HUES64 (cell line): ENCODE measurements around the gene BAZ1B.
"Not testable (repeated sequence)": the region's sequence is repeated elsewhere in the genome, so short reads cannot be mapped to it uniquely, and the experiment has no call there.

Experiments used
- H3K27ac ChIP-seq: 2 replicates; pipeline ENCODE4 v1.7.0; 2013; ENCODE audit warnings: low read depth, low read length, inconsistent platforms
- H3K27me3 ChIP-seq: 2 replicates; pipeline ENCODE4 v1.6.1; 2013; ENCODE audit warnings: mild to moderate bottlenecking, low read length; ENCODE audit not compliant: insufficient read depth
- H3K36me3 ChIP-seq: 2 replicates; pipeline ENCODE4 v1.6.1; 2013; ENCODE audit warnings: mild to moderate bottlenecking, low read length; ENCODE audit not compliant: insufficient read depth
- H3K4me1 ChIP-seq: 2 replicates; pipeline ENCODE4 v1.6.1; 2013; ENCODE audit warnings: mild to moderate bottlenecking, low read length, moderate library complexity; ENCODE audit not compliant: insufficient read depth
- H3K4me3 ChIP-seq: 2 replicates; pipeline ENCODE4 v1.5.1; 2013; ENCODE audit warnings: mild to moderate bottlenecking, low read length, moderate library complexity
- H3K9ac ChIP-seq: 2 replicates; pipeline ENCODE4 v1.6.1; 2013; ENCODE audit warnings: mild to moderate bottlenecking, low read depth, low read length
- H3K9me3 ChIP-seq: 2 replicates; pipeline ENCODE4 v1.6.1; 2013; ENCODE audit warnings: low read depth, low read length; ENCODE audit not compliant: insufficient read depth
- WGBS: fragments of 150-250, 120-280 bp; methylation state at CpG from one replicate; pipeline ENCODE4 v1.1.7; 2013; ENCODE audit warnings: missing lambda C conversion rate; 5-methylcytosine and 5-hydroxymethylcytosine counted together

BAZ1B gene

GRCh38 chr7:73495507-73495906 is 26.6 kb downstream of the BAZ1B start:
- H3K9me3 ChIP-seq, H3K27me3 ChIP-seq, H3K4me3 ChIP-seq, H3K9ac ChIP-seq, H3K27ac ChIP-seq, H3K4me1 ChIP-seq: not testable (repeated sequence)
- H3K36me3 ChIP-seq: peaks cover 97% of the 10 kb centered on the region
- 91% methylated on average over 2 of the region's 2 CpGs for WGBS

- Histone ChIP-seq H3K27me3 (no peaks in the 10 kb centered on the region), H3K4me1 (no peaks in the 10 kb centered on the region), H3K36me3 (peaks cover 96% of the 10 kb centered on the region), H3K27ac (no peak overlapping the region), H3K4me3 (no peak overlapping the region), H3K9me3 (no peaks in the 10 kb centered on the region), H3K9ac (no peak overlapping the region)
Measured at GRCh38 chr7:73489976-73490375, 32.1 kb downstream of the BAZ1B start.

- no peaks in the 10 kb centered on the region for H3K9me3 ChIP-seq
- no peaks in the 10 kb centered on the region for H3K27me3 ChIP-seq
- peaks cover 8% of the 10 kb centered on the region for H3K4me1 ChIP-seq
- H3K4me3 ChIP-seq: no peak overlapping the region
- peaks cover 94% of the 10 kb centered on the region for H3K36me3 ChIP-seq
- H3K9ac ChIP-seq: no peak overlapping the region
- 100% methylated on average over 1 of the region's 1 CpG for WGBS
- no peak overlapping the region for H3K27ac ChIP-seq
Measured at GRCh38 chr7:73487486-73487885, 34.6 kb downstream of the BAZ1B start.

GRCh38 chr7:73483171-73483570 is 38.9 kb downstream of the BAZ1B start:
- H3K4me1 ChIP-seq: peaks cover 10% of the 10 kb centered on the region
- no CpG with 5 or more reads among the region's 1 CpG for WGBS
- H3K27me3 ChIP-seq: no peaks in the 10 kb centered on the region
- H3K36me3 ChIP-seq: peaks cover 91% of the 10 kb centered on the region
- H3K9ac ChIP-seq: no peak overlapping the region
- H3K27ac ChIP-seq: no peak overlapping the region
- H3K9me3 ChIP-seq: no peaks in the 10 kb centered on the region
- no peak overlapping the region for H3K4me3 ChIP-seq

- no peak overlapping the region for H3K27ac ChIP-seq
Measured at GRCh38 chr7:73482746-73483145, 39.3 kb downstream of the BAZ1B start.

GRCh38 chr7:73481521-73481920 is 40.6 kb downstream of the BAZ1B start:
- not testable (repeated sequence) for H3K27ac ChIP-seq, H3K4me3 ChIP-seq, H3K9me3 ChIP-seq, H3K4me1 ChIP-seq, H3K27me3 ChIP-seq, H3K9ac ChIP-seq
- 97% methylated on average over 12 of the region's 12 CpGs for WGBS
- H3K36me3 ChIP-seq: peaks cover 91% of the 10 kb centered on the region

More at GRCh38 chr7:73482746-73483145, 39.3 kb downstream of the BAZ1B start:
- Histone ChIP-seq H3K9me3 (no peaks in the 10 kb centered on the region), H3K4me3 (no peak overlapping the region), H3K9ac (no peak overlapping the region), H3K27me3 (no peaks in the 10 kb centered on the region), H3K4me1 (peaks cover 10% of the 10 kb centered on the region), H3K36me3 (peaks cover 91% of the 10 kb centered on the region)
- WGBS: 77% methylated on average over 5 of the region's 5 CpGs

GRCh38 chr7:73478549-73478948 is 43.5 kb downstream of the BAZ1B start:
- no peak overlapping the region for H3K4me3 ChIP-seq
- no peaks in the 10 kb centered on the region for H3K27me3 ChIP-seq
- H3K36me3 ChIP-seq: peaks cover 94% of the 10 kb centered on the region
- peaks cover 10% of the 10 kb centered on the region for H3K4me1 ChIP-seq
- H3K9me3 ChIP-seq: no peaks in the 10 kb centered on the region
- no peak overlapping the region for H3K9ac ChIP-seq
- H3K27ac ChIP-seq: no peak overlapping the region

- Histone ChIP-seq H3K9ac (no peak overlapping the region), H3K27me3 (no peaks in the 10 kb centered on the region), H3K4me3 (no peak overlapping the region), H3K36me3 (peaks cover 90% of the 10 kb centered on the region), H3K9me3 (no peaks in the 10 kb centered on the region), H3K4me1 (0 out of 2 replicates have a peak, but pooled peaks cover under 1% of the 10 kb centered on the region), H3K27ac (no peak overlapping the region)
- WGBS: 77% methylated on average over 5 of the region's 5 CpGs
Measured at GRCh38 chr7:73477376-73477775, 44.7 kb downstream of the BAZ1B start.

- H3K27ac ChIP-seq: no peak overlapping the region
- H3K9me3 ChIP-seq: no peaks in the 10 kb centered on the region
- H3K4me1 ChIP-seq: no peaks in the 10 kb centered on the region
- H3K27me3 ChIP-seq: no peaks in the 10 kb centered on the region
- 96% methylated on average over 5 of the region's 5 CpGs for WGBS
- peaks cover 95% of the 10 kb centered on the region for H3K36me3 ChIP-seq
- H3K9ac ChIP-seq: no peak overlapping the region
- no peak overlapping the region for H3K4me3 ChIP-seq
Measured at GRCh38 chr7:73470208-73470607, 51.9 kb downstream of the BAZ1B start.

GRCh38 chr7:73467046-73467445 is 55.0 kb downstream of the BAZ1B start:
- not testable (repeated sequence) for H3K9ac ChIP-seq, H3K27ac ChIP-seq, H3K4me3 ChIP-seq, H3K27me3 ChIP-seq, H3K4me1 ChIP-seq, H3K9me3 ChIP-seq
- peaks cover 100% of the 10 kb centered on the region for H3K36me3 ChIP-seq
- 91% methylated on average over 6 of the region's 6 CpGs for WGBS

- Histone ChIP-seq H3K4me1 (no peaks in the 10 kb centered on the region), H3K27me3 (no peaks in the 10 kb centered on the region), H3K36me3 (peaks cover 100% of the 10 kb centered on the region), H3K27ac (no peak overlapping the region), H3K9me3 (no peaks in the 10 kb centered on the region), H3K4me3 (no peak overlapping the region), H3K9ac (no peak overlapping the region)
- WGBS: 96% methylated on average over 1 of the region's 1 CpG
Measured at GRCh38 chr7:73466112-73466511, 56.0 kb downstream of the BAZ1B start.

GRCh38 chr7:73463966-73464365 is 58.1 kb downstream of the BAZ1B start:
- Histone ChIP-seq H3K4me3 (no peak overlapping the region), H3K27me3 (no peaks in the 10 kb centered on the region), H3K27ac (no peak overlapping the region), H3K36me3 (peaks cover 99% of the 10 kb centered on the region), H3K9me3 (no peaks in the 10 kb centered on the region), H3K4me1 (no peaks in the 10 kb centered on the region), H3K9ac (no peak overlapping the region)
- 97% methylated on average over 7 of the region's 7 CpGs for WGBS
